Central memory CD8-positive, alpha-beta T cell (primary cell): ENCODE data around the gene HDAC4.

ENCODE experiments used
- ATAC-seq: fragments of 150-1000 bp; cut with Tn5 transposase; replicated peaks from 2 replicates; pipeline ENCODE4 v1.10.0; 2022; ENCODE audit warnings: mild to moderate bottlenecking, moderate FRiP score, moderate number of reproducible peaks; ENCODE audit not compliant: poor library complexity, severe bottlenecking; ENCODE audit errors: extremely low read depth
- DNase-seq, 2 donors: peaks; one replicate each; pipeline ENCODE4 v3.0.0; 2021; ENCODE audit warnings: low spot score in 2 of 2
- H3K27ac Mint-ChIP-seq: one replicate; pipeline ENCODE4 v1.8.0; 2022; ENCODE audit warnings: low read depth, mild to moderate bottlenecking, moderate library complexity, mixed read lengths
- H3K27me3 Mint-ChIP-seq: one replicate; pipeline ENCODE4 v1.8.0; 2022; ENCODE audit warnings: mixed read lengths
- H3K36me3 Mint-ChIP-seq: one replicate; pipeline ENCODE4 v1.8.0; 2022; ENCODE audit warnings: mild to moderate bottlenecking, moderate library complexity, mixed read lengths; ENCODE audit not compliant: insufficient read depth
- H3K4me1 Mint-ChIP-seq: one replicate; pipeline ENCODE4 v1.8.0; 2022; ENCODE audit warnings: mixed read lengths
- H3K4me3 Mint-ChIP-seq: one replicate; pipeline ENCODE4 v1.8.0; 2022; ENCODE audit warnings: mild to moderate bottlenecking, moderate library complexity, mixed read lengths
- H3K9me3 Mint-ChIP-seq: one replicate; pipeline ENCODE4 v1.8.0; 2022; ENCODE audit warnings: mixed read lengths

The HDAC4 gene

DNA sequence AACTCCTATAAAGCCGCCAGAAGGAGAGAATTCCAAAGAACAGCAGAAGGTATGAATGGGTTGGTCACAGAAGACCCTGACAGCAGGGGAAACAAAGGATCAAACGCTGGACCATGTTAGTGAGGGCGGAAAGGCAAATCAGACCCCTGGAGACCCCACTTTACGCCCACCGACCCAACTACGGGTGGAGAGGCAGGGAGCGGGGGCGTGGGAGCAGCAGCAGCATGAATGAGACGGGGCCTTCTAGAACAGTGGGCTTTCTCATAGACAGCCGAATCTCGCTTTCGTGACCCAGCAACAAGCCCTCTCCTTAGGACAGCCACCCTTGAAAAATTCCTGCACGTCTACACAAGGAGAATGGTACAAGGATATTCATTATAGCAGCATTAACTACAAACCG is 191.0 kb downstream of the HDAC4 start:
- no peaks in the 10 kb centered on the region for H3K9me3 Mint-ChIP-seq
- H3K27ac Mint-ChIP-seq = no peak overlapping the region
- H3K27me3 Mint-ChIP-seq = no peaks in the 10 kb centered on the region
- ATAC-seq (no peak), DNase-seq (no peak)
- H3K4me1 Mint-ChIP-seq = peaks cover 65% of the 10 kb centered on the region
- H3K4me3 Mint-ChIP-seq = no peak overlapping the region
- H3K36me3 Mint-ChIP-seq = no peaks in the 10 kb centered on the region

DNA sequence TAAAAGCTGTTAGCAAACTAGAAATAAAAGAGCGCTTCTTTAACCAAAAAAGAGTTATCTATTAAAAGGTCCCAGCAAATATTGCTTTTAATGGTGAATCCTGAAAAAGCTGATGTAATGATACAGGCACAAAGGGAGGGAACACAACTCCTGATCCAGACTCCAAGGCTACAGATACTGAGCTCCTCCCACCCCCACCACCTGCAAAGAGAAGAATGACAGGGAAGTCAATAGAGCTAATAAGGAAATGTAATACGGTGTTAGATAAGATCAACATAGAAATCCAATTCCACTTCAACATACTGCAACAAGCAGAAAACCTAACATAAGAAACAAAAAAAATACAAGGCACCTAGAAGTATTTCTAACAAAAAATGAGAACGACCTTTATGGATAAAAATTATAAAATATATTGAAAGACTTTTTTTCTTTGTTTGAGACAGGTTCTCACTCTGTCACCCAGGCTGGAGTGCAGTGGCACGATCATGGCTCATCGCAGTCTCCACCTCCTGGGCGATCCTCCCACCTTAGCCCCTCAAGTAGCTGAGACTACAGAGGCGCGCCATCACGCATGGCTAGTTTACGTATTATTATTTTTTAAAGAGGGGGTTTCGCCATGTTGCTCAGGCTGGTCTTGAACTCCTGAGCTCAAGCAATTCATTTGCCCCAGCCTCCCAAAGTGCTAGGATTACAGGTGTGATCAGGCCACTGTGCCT is 192.2 kb downstream of the HDAC4 start:
- no peaks in the 10 kb centered on the region for H3K36me3 Mint-ChIP-seq
- no peak for DNase-seq
- ATAC-seq = no peak
- H3K4me3 Mint-ChIP-seq = no peak overlapping the region
- no peaks in the 10 kb centered on the region for H3K27me3 Mint-ChIP-seq
- H3K9me3 Mint-ChIP-seq = no peaks in the 10 kb centered on the region
- no peak overlapping the region for H3K27ac Mint-ChIP-seq
- H3K4me1 Mint-ChIP-seq = peaks cover 59% of the 10 kb centered on the region

DNA sequence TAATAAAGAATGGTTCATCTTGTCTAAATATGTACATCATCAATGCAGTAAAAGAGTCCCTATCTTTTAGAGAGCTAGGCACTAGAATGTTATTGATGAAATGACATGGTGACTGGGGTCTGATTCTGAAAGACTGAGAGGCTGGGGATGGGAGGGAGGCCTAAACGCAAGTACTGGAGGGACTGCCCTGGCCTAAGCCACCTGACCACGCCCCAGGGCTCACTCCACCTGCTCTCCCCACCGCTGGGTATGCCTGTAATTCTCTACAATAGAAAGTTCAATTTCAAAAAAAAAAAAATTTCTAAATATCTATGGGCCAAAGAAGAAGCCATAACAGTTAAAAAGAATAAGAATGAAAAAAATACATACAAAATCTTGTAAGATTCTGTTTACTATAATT is 194.0 kb downstream of the HDAC4 start:
- H3K4me1 Mint-ChIP-seq = peaks cover 62% of the 10 kb centered on the region
- no peaks in the 10 kb centered on the region for H3K9me3 Mint-ChIP-seq
- peak overlapping the region; percentile 44 for H3K27ac Mint-ChIP-seq
- H3K4me3 Mint-ChIP-seq = peak overlapping the region; percentile 36
- ATAC-seq = no peak
- no peak for DNase-seq
- peaks cover 2% of the 10 kb centered on the region for H3K36me3 Mint-ChIP-seq
- no peaks in the 10 kb centered on the region for H3K27me3 Mint-ChIP-seq

- Mint-ChIP-seq H3K9me3 (no peaks in the 10 kb centered on the region), H3K4me1 (peaks cover 58% of the 10 kb centered on the region), H3K4me3 (peak overlapping the region; percentile 36), H3K27me3 (no peaks in the 10 kb centered on the region), H3K36me3 (peaks cover 2% of the 10 kb centered on the region), H3K27ac (peak overlapping the region; percentile 29)
- DNase-seq (no peak), ATAC-seq (no peak)
Observed at GRCh38 chr2:239206042-239206441, 194.8 kb downstream of the HDAC4 start.

GRCh38 chr2:239204876-239205468 is 195.8 kb downstream of the HDAC4 start:
- Mint-ChIP-seq H3K9me3 (no peaks in the 10 kb centered on the region), H3K27ac (peak overlapping the region; percentile 29), H3K4me1 (peaks cover 55% of the 10 kb centered on the region), H3K4me3 (no peak overlapping the region), H3K27me3 (no peaks in the 10 kb centered on the region), H3K36me3 (peaks cover 4% of the 10 kb centered on the region)
- ATAC-seq (no peak), DNase-seq (no peak)

- Mint-ChIP-seq H3K4me1 (peaks cover 50% of the 10 kb centered on the region), H3K9me3 (no peaks in the 10 kb centered on the region), H3K4me3 (no peak overlapping the region), H3K27ac (no peak overlapping the region), H3K27me3 (no peaks in the 10 kb centered on the region), H3K36me3 (peaks cover 5% of the 10 kb centered on the region)
- ATAC-seq = no peak
- DNase-seq = no peak
Observed at GRCh38 chr2:239204136-239204875, 196.5 kb downstream of the HDAC4 start.

- Mint-ChIP-seq H3K27me3 (no peaks in the 10 kb centered on the region), H3K27ac (no peak overlapping the region), H3K4me3 (no peak overlapping the region), H3K9me3 (no peaks in the 10 kb centered on the region), H3K36me3 (peaks cover 7% of the 10 kb centered on the region), H3K4me1 (peaks cover 49% of the 10 kb centered on the region)
- no peak for ATAC-seq
- no peak for DNase-seq
Observed at GRCh38 chr2:239203443-239204135, 197.2 kb downstream of the HDAC4 start.

GRCh38 chr2:239202836-239203235 is 198.0 kb downstream of the HDAC4 start:
- Mint-ChIP-seq H3K27me3 (no peaks in the 10 kb centered on the region), H3K9me3 (no peaks in the 10 kb centered on the region), H3K4me1 (peaks cover 45% of the 10 kb centered on the region), H3K4me3 (no peak overlapping the region), H3K27ac (peak overlapping the region; percentile 38), H3K36me3 (peaks cover 7% of the 10 kb centered on the region)
- ATAC-seq (no peak), DNase-seq (no peak)

DNA sequence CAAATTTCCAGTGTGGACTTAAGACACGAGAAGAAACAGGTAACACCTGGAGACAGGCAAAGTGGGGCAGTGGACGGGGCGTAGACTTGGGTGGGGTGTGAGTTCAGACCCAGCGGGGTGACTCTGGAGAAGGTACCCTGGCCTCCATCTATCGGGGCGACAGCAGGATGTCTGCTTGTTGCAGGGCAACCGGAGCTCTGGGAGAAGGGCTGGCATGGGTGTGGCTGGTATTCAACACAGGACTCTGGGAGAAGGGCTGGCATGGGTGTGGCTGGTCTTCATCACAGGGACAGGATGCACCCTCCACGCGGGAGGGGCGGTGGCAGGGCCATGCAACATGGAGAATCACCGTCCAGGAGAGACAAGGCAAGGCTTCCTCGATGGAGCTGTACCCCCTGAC is 198.5 kb downstream of the HDAC4 start:
- peaks cover 7% of the 10 kb centered on the region for H3K36me3 Mint-ChIP-seq
- H3K27me3 Mint-ChIP-seq = no peaks in the 10 kb centered on the region
- H3K4me1 Mint-ChIP-seq = peaks cover 48% of the 10 kb centered on the region
- no peaks in the 10 kb centered on the region for H3K9me3 Mint-ChIP-seq
- ATAC-seq (no peak), DNase-seq (no peak)
- H3K4me3 Mint-ChIP-seq = no peak overlapping the region
- peak overlapping the region; percentile 38 for H3K27ac Mint-ChIP-seq

DNA sequence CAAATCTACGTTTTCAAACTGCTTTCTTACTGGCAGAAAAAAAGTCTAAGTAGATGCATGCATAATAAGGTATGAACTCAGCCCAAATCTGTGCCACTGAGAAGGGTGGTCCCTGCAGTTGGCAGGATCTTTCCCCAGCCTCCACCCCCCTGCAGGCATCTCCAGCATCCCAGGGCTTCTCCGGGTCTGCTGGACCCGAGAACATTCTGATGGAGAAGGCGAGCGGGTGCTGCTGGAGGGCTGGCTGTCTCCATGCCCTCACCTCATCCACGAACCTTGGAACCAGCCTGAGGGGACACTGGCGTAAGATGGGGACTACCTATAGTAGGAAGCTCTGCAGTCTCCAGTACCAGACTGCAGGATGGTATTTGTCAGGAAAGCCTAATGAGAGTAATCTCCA is 198.9 kb downstream of the HDAC4 start:
- DNase-seq (no peak), ATAC-seq (no peak)
- Mint-ChIP-seq H3K27me3 (no peaks in the 10 kb centered on the region), H3K4me1 (peaks cover 48% of the 10 kb centered on the region), H3K27ac (peak overlapping the region; percentile 38), H3K36me3 (peaks cover 7% of the 10 kb centered on the region), H3K4me3 (no peak overlapping the region), H3K9me3 (no peaks in the 10 kb centered on the region)

DNA sequence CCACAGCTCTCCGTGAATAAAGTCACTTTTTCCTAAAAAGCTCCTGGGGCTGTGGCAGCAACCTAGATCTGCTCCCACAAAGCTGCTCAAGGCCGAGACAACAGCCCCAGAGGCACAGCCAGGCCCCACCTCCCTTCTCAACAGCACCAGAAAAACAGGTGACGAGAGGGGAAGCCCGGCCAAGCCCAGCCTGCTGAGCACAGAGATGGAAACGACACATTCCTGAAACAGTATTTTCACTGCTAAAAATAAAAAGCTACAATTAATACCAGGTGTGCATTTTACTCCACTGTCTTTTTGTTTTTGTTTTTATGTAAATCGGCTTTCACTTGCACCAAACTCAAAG is 199.3 kb downstream of the HDAC4 start:
- DNase-seq (no peak), ATAC-seq (no peak)
- Mint-ChIP-seq H3K27ac (no peak overlapping the region), H3K4me1 (peaks cover 45% of the 10 kb centered on the region), H3K27me3 (no peaks in the 10 kb centered on the region), H3K4me3 (no peak overlapping the region), H3K9me3 (no peaks in the 10 kb centered on the region), H3K36me3 (peaks cover 7% of the 10 kb centered on the region)

DNA sequence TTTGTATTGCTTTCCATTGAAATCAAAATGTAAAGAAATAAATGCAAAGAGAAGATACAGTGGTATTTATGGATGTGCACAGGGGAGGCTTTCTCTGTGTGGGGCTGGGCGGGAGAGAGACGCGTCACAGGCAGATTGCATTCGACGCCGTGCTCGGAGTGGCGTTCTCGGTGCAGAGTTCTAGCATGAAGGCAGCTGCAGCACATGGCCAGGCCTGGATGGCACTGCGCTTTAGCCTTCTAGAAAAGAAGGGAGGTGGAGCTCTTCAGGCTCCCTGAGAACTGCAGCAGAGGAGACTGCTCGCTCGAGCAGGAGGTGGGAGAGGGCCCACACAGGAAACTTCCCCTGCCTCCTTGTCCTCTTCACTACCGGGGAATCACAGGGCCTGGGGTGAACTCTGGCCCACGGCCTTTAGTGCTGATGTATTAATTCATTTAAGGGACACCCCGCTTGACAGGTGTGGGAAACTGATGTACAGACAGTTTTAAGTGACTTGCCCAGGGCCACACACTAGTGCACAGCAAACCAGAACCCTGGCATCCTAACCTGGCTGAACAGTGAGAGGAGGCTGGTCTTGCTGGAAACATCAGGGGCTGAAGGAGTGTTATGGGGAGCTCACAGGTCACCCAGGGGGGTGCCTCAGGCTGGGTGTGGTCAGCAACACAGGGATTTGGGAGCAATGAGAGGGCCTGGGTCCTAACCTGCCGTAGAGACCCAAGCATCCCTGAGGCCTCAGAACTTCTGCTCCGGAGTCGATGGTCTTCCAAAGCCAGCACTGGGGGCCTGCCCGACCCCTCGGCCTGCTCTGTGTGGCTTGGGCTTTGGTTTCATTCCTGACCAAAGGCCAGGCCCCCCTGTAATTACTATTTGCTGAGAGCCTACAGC is 199.9 kb downstream of the HDAC4 start:
- H3K27ac Mint-ChIP-seq = no peak overlapping the region
- no peaks in the 10 kb centered on the region for H3K9me3 Mint-ChIP-seq
- peaks cover 7% of the 10 kb centered on the region for H3K36me3 Mint-ChIP-seq
- ATAC-seq (no peak), DNase-seq (no peak)
- H3K4me3 Mint-ChIP-seq = no peak overlapping the region
- peaks cover 46% of the 10 kb centered on the region for H3K4me1 Mint-ChIP-seq
- H3K27me3 Mint-ChIP-seq = no peaks in the 10 kb centered on the region
